Measurements from ENCODE around the gene ZNF785. TPM values are rescaled to one million over a fixed set of nuclear protein-coding genes. Genes with fewer than 3 reads are reported as not detected.
A peak's percentile ranks its signal among the peaks of the same experiment; 100 is the strongest.

Gene ZNF785
- total and polyA plus RNA-seq, 2 donors (not counting 1 experiment from before 2014, with no cell fraction given), result 12.2 to 39.7 TPM

GRCh38 chr16:30534368-30535105 lies 51.0 kb downstream of the ZNF785 start, which contains the start of gene ZNF747:
Gene ZNF747, minus strand, starts transcription at chr16:30534858. Its CDS starts 179 bp downstream, at chr16:30534679.
- H3K4me3 Mint-ChIP-seq, result peak within 1 kb of the TSS; percentile 98
- under 1% methylated on average over 70 of the region's 70 CpGs for WGBS (ENCODE audit: insufficient coverage)
- H3K27me3 Mint-ChIP-seq, result no peaks in the 10 kb centered on the region

More at GRCh38 chr16:30534368-30535105, 51.0 kb downstream of the ZNF785 start, which contains the start of gene ZNF747:
- H3K27me3 ChIP-seq (replicated peaks in 1 of 4; ENCODE audit: control extremely low read depth in 1 of 4, control insufficient read depth in 3 of 4, insufficient read depth in 4 of 4, low read length in 3 of 4), result no peaks in the 10 kb centered on the region
- H3K36me3 ChIP-seq (replicated peaks in 1 of 2; ENCODE audit: control extremely low read depth in 1 of 2, control insufficient read depth in 1 of 2, extremely low read depth in 1 of 2, insufficient read depth in 2 of 2, low read length in 1 of 2), result peaks cover 0 to 9% of the 10 kb centered on the region in 2 experiments
- peaks cover 33% of the 10 kb centered on the region for H3K4me1 Mint-ChIP-seq
- ATAC-seq (ENCODE audit: low read depth), result peak; percentile 82
- CTCF ChIA-PET, result interaction anchor here (0.7 to 4.0 kb wide), 18 partner anchors 9 to 139 kb away, joined by 3 to 55 read pairs (median 8); partner anchors contain the start of genes DCTPP1, PRR14, SEPHS2 and ZNF48
- peak within 1 kb of the TSS; percentile 80 for H3K4me2 ChIP-seq (replicated peaks; ENCODE audit: low read depth, low read length, poor library complexity, severe bottlenecking)
- H3K9ac ChIP-seq (ENCODE audit: low read length), result peak within 1 kb of the TSS; percentile 79
- peak within 1 kb of the TSS; percentile 94 for H3K27ac Mint-ChIP-seq
- H3K79me2 ChIP-seq (ENCODE audit: control insufficient read depth, insufficient read depth, low read length), result peaks cover 44% of the 10 kb centered on the region
- H3K4me3 ChIP-seq (ENCODE audit: control extremely low read depth in 1 of 5, extremely low read depth in 1 of 5, insufficient read depth in 1 of 5, low read depth in 2 of 5, low read length in 4 of 5), result peak within 1 kb of the TSS; percentile 80 to 93 (median 88)
- intact Hi-C loops (cut with micrococcal nuclease), result loop anchor here (1.0 to 2.0 kb wide), 9 partner anchors 7 to 164 kb away; partner anchors contain the start of genes DCTPP1, FBRS, ZNF764 and ZNF785
- H4K20me1 ChIP-seq (ENCODE audit: control insufficient read depth, insufficient read depth, low read length, poor library complexity, severe bottlenecking), result no peaks in the 10 kb centered on the region
- peak within 1 kb of the TSS; percentile 89 to 94 for H3K27ac ChIP-seq (ENCODE audit: low read length in 2 of 2)
- H3K4me1 ChIP-seq (ENCODE audit: control insufficient read depth in 2 of 2, insufficient read depth in 2 of 2, low read length in 2 of 2), result peaks cover 8 to 23% of the 10 kb centered on the region in 2 donors
- peak; percentile 93 for DNase-seq
- no peaks in the 10 kb centered on the region for H3K9me3 Mint-ChIP-seq (ENCODE audit: insufficient read depth)
- POLR2A ChIA-PET, result interaction anchor here (0.6 to 3.5 kb wide), 17 partner anchors 10 to 116 kb away, joined by 3 to 38 read pairs (median 4); partner anchors contain the start of genes DCTPP1, ITGAL, PRR14 and ZNF689
- peak within 1 kb of the TSS; percentile 82 for H2AFZ ChIP-seq (ENCODE audit: insufficient read depth, low read depth, low read length, poor library complexity, severe bottlenecking)
- H3K9me3 ChIP-seq (ENCODE audit: control extremely low read depth in 1 of 3, control insufficient read depth in 2 of 3, insufficient read depth in 1 of 3, low read length in 2 of 3), result no peaks in the 10 kb centered on the region
- TF ChIP-seq, protein P1, sequence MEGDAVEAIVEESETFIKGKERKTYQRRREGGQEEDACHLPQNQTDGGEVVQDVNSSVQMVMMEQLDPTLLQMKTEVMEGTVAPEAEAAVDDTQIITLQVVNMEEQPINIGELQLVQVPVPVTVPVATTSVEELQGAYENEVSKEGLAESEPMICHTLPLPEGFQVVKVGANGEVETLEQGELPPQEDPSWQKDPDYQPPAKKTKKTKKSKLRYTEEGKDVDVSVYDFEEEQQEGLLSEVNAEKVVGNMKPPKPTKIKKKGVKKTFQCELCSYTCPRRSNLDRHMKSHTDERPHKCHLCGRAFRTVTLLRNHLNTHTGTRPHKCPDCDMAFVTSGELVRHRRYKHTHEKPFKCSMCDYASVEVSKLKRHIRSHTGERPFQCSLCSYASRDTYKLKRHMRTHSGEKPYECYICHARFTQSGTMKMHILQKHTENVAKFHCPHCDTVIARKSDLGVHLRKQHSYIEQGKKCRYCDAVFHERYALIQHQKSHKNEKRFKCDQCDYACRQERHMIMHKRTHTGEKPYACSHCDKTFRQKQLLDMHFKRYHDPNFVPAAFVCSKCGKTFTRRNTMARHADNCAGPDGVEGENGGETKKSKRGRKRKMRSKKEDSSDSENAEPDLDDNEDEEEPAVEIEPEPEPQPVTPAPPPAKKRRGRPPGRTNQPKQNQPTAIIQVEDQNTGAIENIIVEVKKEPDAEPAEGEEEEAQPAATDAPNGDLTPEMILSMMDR (IDR thresholded peaks at IDR 0.05), result no peak
- no peak for TF ChIP-seq EZH2 (IDR thresholded peaks at IDR 0.05; ENCODE audit: borderline replicate concordance, insufficient read depth, low read depth, low read length, poor library complexity, severe bottlenecking)

All from B cell (primary cell).